GM23248 (cell line): ENCODE measurements around the gene UIMC1.

Source experiments
- EZH2 ChIP-seq: fragments of 200-600 bp; sonication (generic); IDR thresholded peaks from 2 replicates; pipeline ENCODE4 v1.6.1; 2018; ENCODE audit warnings: antibody characterized with exemption, mild to moderate bottlenecking; ENCODE audit not compliant: insufficient read depth, poor library complexity, severe bottlenecking
- EZH2phosphoT487 ChIP-seq: fragments of 200-600 bp; sonication (generic); IDR thresholded peaks from 2 replicates; pipeline ENCODE4 v1.6.1; 2018; ENCODE audit warnings: antibody characterized with exemption, moderate library complexity, mild to moderate bottlenecking, low read depth; ENCODE audit not compliant: insufficient read depth

DNA sequence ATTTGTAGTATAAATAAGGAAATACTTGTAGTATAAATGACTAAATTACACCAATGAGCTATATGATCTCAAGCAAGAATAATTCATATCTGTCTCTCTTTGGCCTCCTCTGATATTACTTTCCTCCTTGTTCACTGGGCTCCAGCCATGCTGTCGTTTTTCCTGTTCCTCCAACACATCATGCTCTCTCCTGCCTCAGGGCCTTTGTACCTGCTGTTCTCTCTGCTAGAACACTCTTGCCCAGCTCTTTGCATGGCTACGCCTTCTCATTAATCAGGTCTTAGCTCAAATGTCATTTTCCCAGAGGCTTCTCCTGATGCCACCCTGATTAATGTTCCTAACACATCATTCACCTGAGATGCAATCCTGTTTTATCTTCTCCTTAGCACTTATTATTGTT, 13.5 kb upstream of the UIMC1 start:
- no peak for TF ChIP-seq EZH2
- TF ChIP-seq EZH2phosphoT487 = no peak
